Fibroblast of lung (primary cell): ENCODE results near the gene LINGO3. TPM values are rescaled to one million over a fixed set of nuclear protein-coding genes. Genes with fewer than 3 reads are reported as not detected.
"Not testable (repeated sequence)": the region's sequence is repeated elsewhere in the genome, so short reads cannot be mapped to it uniquely, and the experiment has no call there.

ENCODE experiments used
- DNase-seq, 2 donors: peaks; one replicate each; pipeline versions ENCODE4 v3.0.0 to v3.0.0-alpha.2; 2010; ENCODE audit warnings: low read depth in 2 of 2
- H2AFZ ChIP-seq: 2 replicates; pipeline ENCODE4 v1.5.1; 2012; ENCODE audit warnings: low read length, control low read depth, inconsistent platforms
- H3K27ac ChIP-seq: 2 replicates; pipeline ENCODE4 v1.5.1; 2011; ENCODE audit warnings: low read length, control low read depth; ENCODE audit not compliant: insufficient read depth
- H3K27me3 ChIP-seq: 2 replicates; pipeline ENCODE4 v1.5.1; 2011; ENCODE audit warnings: mild to moderate bottlenecking, low read length; ENCODE audit not compliant: control insufficient read depth, insufficient read depth
- H3K36me3 ChIP-seq: 2 replicates; pipeline ENCODE4 v1.5.1; 2011; ENCODE audit warnings: low read length; ENCODE audit not compliant: control insufficient read depth, insufficient read depth
- H3K4me1 ChIP-seq: 2 replicates; pipeline ENCODE4 v1.5.1; 2011; ENCODE audit warnings: low read length; ENCODE audit not compliant: control insufficient read depth, insufficient read depth; ENCODE audit errors: extremely low read depth
- H3K4me2 ChIP-seq: 2 replicates; pipeline ENCODE4 v1.5.1; 2011; ENCODE audit warnings: low read length, control low read depth; ENCODE audit not compliant: insufficient read depth; ENCODE audit errors: extremely low read depth
- H3K4me3 ChIP-seq, 4 experiments: fragments of 200-600 bp in 1 of 4; sonication (generic) in 1 of 4; replicated peaks in 1 of 4; 2 replicates each; pipeline ENCODE4 v1.5.1; 2011 to 2016; ENCODE audit warnings: low read length in 4 of 4, low read depth in 3 of 4, mild to moderate bottlenecking in 3 of 4, control low read depth in 2 of 4, inconsistent platforms in 1 of 4, mixed read lengths in 1 of 4; ENCODE audit not compliant: insufficient read depth in 1 of 4; ENCODE audit errors: control extremely low read depth in 1 of 4
- H3K79me2 ChIP-seq: 2 replicates; pipeline ENCODE4 v1.5.1; 2012; ENCODE audit warnings: mild to moderate bottlenecking, low read length, inconsistent platforms; ENCODE audit not compliant: control insufficient read depth, insufficient read depth
- H3K9ac ChIP-seq: 2 replicates; pipeline ENCODE4 v1.5.1; 2011; ENCODE audit warnings: mild to moderate bottlenecking, low read length, control low read depth; ENCODE audit not compliant: insufficient read depth
- H3K9me3 ChIP-seq: 2 replicates; pipeline ENCODE4 v1.5.1; 2012; ENCODE audit warnings: low read depth, low read length; ENCODE audit not compliant: control insufficient read depth, insufficient read depth
- H4K20me1 ChIP-seq: 2 replicates; pipeline ENCODE4 v1.5.1; 2011; ENCODE audit warnings: low read length; ENCODE audit not compliant: control insufficient read depth, insufficient read depth; ENCODE audit errors: extremely low read depth
- EZH2 ChIP-seq: IDR thresholded peaks from 2 replicates; pipeline ENCODE4 v1.5.1; 2012; ENCODE audit warnings: low read length, control low read depth, mild to moderate bottlenecking; ENCODE audit errors: missing control alignments
- polyA plus RNA-seq, 2 donors: library from polyadenylated mRNA; depleted of rRNA in 1 of 2; stranded (reverse) in 1 of 2; unstranded in 1 of 2; fragments of >200 nt; gene quantifications; 2 replicates each; pipeline ENCODE4 v1.2.1, GENCODE V29; 2011 to 2012; ENCODE audit warnings: missing spikeins in 1 of 2
- total RNA-seq: library from RNA; depleted of rRNA; stranded (reverse); fragments of >200 nt; gene quantifications from 2 replicates; pipeline ENCODE4 v1.2.1, GENCODE V29; 2014
- TF ChIP-seq, protein P1 (sequence below), 2 donors: IDR thresholded peaks in 1 of 2; conservative IDR thresholded peaks in 1 of 2; 1 replicate in 1 of 2; 2 replicates in 1 of 2; pipeline ENCODE4 v1.5.1; 2011 to 2012; ENCODE audit warnings: low read length in 2 of 2, control low read depth in 1 of 2, inconsistent platforms in 1 of 2, low read depth in 1 of 2, mild to moderate bottlenecking in 1 of 2

The LINGO3 gene
- total and polyA plus RNA-seq, 2 donors (not counting 1 experiment from before 2014, with no cell fraction given): not detected

DNA sequence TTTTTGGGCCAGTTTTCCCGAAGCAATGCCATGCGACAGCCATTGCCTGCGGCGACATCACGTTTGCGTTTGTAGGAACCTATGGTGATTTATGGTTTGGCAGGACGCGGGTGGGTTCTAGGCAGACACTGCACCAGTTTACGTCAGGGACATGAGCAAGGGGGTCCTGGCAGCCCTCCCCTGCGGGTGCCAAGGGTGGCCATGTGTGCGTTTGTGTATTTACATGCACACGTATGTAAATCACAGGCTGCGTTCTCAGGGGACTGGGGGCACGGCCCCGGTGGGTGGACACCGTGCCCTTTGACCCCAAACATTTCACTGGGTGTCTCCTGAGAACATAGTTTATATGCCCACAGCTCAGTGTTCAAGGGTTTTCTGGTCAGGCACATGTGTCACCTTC, 42.7 kb upstream of the LINGO3 start:
- Histone ChIP-seq H3K4me2 (no peak overlapping the region), H3K9me3 (no peaks in the 10 kb centered on the region), H3K4me3 (no peak overlapping the region), H3K27ac (no peak overlapping the region), H3K27me3 (no peaks in the 10 kb centered on the region), H2AFZ (no peak overlapping the region), H3K79me2 (no peaks in the 10 kb centered on the region), H3K36me3 (peaks cover 8% of the 10 kb centered on the region), H4K20me1 (no peaks in the 10 kb centered on the region), H3K4me1 (no peaks in the 10 kb centered on the region), H3K9ac (no peak overlapping the region)
- no peak for DNase-seq
- TF ChIP-seq, protein P1, sequence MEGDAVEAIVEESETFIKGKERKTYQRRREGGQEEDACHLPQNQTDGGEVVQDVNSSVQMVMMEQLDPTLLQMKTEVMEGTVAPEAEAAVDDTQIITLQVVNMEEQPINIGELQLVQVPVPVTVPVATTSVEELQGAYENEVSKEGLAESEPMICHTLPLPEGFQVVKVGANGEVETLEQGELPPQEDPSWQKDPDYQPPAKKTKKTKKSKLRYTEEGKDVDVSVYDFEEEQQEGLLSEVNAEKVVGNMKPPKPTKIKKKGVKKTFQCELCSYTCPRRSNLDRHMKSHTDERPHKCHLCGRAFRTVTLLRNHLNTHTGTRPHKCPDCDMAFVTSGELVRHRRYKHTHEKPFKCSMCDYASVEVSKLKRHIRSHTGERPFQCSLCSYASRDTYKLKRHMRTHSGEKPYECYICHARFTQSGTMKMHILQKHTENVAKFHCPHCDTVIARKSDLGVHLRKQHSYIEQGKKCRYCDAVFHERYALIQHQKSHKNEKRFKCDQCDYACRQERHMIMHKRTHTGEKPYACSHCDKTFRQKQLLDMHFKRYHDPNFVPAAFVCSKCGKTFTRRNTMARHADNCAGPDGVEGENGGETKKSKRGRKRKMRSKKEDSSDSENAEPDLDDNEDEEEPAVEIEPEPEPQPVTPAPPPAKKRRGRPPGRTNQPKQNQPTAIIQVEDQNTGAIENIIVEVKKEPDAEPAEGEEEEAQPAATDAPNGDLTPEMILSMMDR (conservative IDR thresholded peaks at IDR 0.05 in 1 of 2, IDR thresholded peaks at IDR 0.05 in 1 of 2; ENCODE audit: low read depth in 1 of 2, low read length in 2 of 2): no peak
- TF ChIP-seq EZH2: no peak

DNA sequence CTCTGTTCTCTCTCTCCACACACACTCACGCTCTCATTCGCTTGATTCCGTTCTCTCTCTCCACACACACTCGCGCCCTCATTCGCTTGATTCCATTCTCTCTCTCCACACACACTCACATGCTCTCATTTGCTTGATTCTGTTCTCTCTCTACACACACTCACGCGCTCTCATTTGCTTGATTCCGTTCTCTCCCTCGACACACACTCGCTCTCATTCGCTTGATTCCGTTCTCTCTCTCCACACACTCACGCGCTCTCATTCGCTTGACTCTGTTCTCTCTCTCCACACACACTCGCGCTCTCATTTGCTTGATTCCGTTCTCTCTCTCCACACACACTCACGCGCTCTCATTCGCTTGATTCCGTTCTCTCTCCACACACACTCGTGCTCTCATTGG, 41.9 kb upstream of the LINGO3 start:
- not testable (repeated sequence) for H3K36me3 ChIP-seq, H3K79me2 ChIP-seq, DNase-seq, H3K27ac ChIP-seq, H3K4me3 ChIP-seq, H3K9me3 ChIP-seq, H4K20me1 ChIP-seq, H2AFZ ChIP-seq, H3K27me3 ChIP-seq, H3K4me2 ChIP-seq, H3K4me1 ChIP-seq, H3K9ac ChIP-seq

DNA sequence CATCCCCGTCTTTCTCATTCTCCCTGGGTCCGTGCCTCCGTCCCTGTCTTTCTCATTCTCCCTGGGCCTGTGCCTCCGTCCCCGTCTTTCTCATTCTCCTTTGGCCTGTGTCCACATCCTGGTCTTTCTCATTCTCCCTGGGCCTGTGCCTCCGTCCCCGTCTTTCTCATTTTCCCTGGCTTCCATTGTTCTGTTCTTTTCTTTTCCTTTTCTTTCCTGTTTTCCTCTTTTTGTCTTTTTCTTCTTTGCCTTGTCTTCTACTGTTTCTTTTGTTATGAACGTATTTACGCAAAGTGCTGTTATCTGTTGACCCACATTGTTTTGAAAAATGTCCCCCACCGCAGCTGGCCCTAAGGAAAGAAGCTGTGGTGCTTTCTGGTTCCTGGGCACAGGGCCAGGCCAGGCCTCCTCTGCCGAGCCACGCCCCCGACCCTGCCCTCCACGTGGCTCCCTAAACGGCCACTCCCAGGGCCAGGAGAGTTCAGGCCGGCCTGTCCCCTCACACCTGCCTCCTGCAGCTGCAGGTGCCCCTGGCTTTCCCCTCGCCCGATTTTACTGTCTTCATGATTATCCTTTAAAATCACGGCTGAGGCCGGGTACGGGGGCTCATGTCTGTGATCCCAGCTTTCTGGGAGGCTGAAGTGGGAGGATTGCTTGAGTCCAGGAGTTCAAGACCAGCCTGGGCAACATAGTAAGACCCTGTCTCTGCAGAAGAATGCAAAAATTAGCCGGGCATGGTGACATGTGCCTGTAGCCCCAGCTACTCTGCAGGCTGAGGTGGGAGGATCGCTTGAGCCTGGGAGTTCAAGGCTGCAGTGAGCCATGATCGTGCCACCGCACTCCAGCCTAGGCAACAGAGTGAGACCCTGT, 38.1 kb upstream of the LINGO3 start:
- Histone ChIP-seq H3K9me3 (no peaks in the 10 kb centered on the region), H2AFZ (no peak overlapping the region), H4K20me1 (no peaks in the 10 kb centered on the region), H3K4me3 (no peak overlapping the region), H3K36me3 (peaks cover 12% of the 10 kb centered on the region), H3K79me2 (no peaks in the 10 kb centered on the region), H3K4me2 (no peak overlapping the region), H3K27me3 (no peaks in the 10 kb centered on the region), H3K9ac (no peak overlapping the region), H3K27ac (no peak overlapping the region), H3K4me1 (no peaks in the 10 kb centered on the region)
- TF ChIP-seq, protein P1 (conservative IDR thresholded peaks at IDR 0.05 in 1 of 2, IDR thresholded peaks at IDR 0.05 in 1 of 2; ENCODE audit: low read depth in 1 of 2, low read length in 2 of 2): no peak
- no peak for TF ChIP-seq EZH2
- DNase-seq: peak in 1 of 2 donors; percentile 15
